Right lobe of liver (tissue), 6 donors: ENCODE data around the gene TESMIN. TPM values are rescaled to one million over a fixed set of nuclear protein-coding genes. Genes with fewer than 3 reads are reported as not detected.

ENCODE experiments used
- ATAC-seq, 4 donors: fragments of 200-7000 bp; cut with Tn5 transposase; one replicate each; pipeline ENCODE4 v1.9.1; 2020; ENCODE audit warnings: mild to moderate bottlenecking in 4 of 4, moderate library complexity in 4 of 4
- DNase-seq, 3 donors: peaks; one replicate each; pipeline ENCODE4 v3.0.0-alpha.2; 2020
- H3K27ac ChIP-seq, 3 donors: fragments of 200-600 bp; one replicate each; pipeline ENCODE4 v1.8.0; 2022
- H3K27me3 ChIP-seq, 2 donors: fragments of 200-600 bp; one replicate each; pipeline ENCODE4 v1.8.0; 2022
- H3K36me3 ChIP-seq, 4 donors: fragments of 200-600 bp; sonication (generic) in 1 of 4; one replicate each; pipeline versions ENCODE4 v1.5.1 to v1.8.0; 2017 to 2022; ENCODE audit warnings: control low read depth in 1 of 4
- H3K4me1 ChIP-seq, 4 donors: fragments of 200-600 bp; sonication (generic) in 1 of 4; one replicate each; pipeline versions ENCODE4 v1.5.1 to v1.8.0; 2017 to 2022; ENCODE audit warnings: control low read depth in 1 of 4
- H3K4me3 ChIP-seq, 3 donors: fragments of 200-600 bp; one replicate each; pipeline ENCODE4 v1.8.0; 2022
- H3K9me3 ChIP-seq, 4 donors: fragments of 200-600 bp; sonication (generic) in 1 of 4; one replicate each; pipeline versions ENCODE4 v1.5.1 to v1.8.0; 2017 to 2022; ENCODE audit warnings: control low read depth in 1 of 4
- CTCF ChIP-seq, 4 donors: fragments of 200-600 bp in 3 of 4; fragments of 450-650 bp in 1 of 4; IDR thresholded peaks; one replicate each; pipeline versions ENCODE4 v1.5.1 to v1.8.0; 2016 to 2022; ENCODE audit warnings: antibody characterized with exemption in 4 of 4, mild to moderate bottlenecking in 2 of 4
- POLR2A ChIP-seq: fragments of 450-650 bp; IDR thresholded peaks from one replicate; pipeline ENCODE4 v1.6.1; 2017; ENCODE audit warnings: antibody characterized with exemption, mild to moderate bottlenecking
- WGBS: methylation state at CpG from one replicate; pipeline ENCODE4 v1.1.6; 2018; ENCODE audit warnings: low coverage, low lambda C conversion rate; ENCODE audit not compliant: insufficient coverage; ENCODE audit errors: missing lambda C conversion rate; 5-methylcytosine and 5-hydroxymethylcytosine counted together
- intact Hi-C, 2 donors: fragments of 100-400 bp; cut with DNase I; formaldehyde crosslinking; loops; one replicate each; pipeline versions ENCODE4 v1.11.2 to v1.14.1; 2022
- total RNA-seq, 6 experiments: library from RNA; depleted of rRNA in 2 of 6; stranded (reverse); fragments of >200 nt in 2 of 6; fragmentation: NEBNext Ultra II Directional in 3 of 6; extraction: Animal tissue kit (Norgen Biotek cat#: 25700) in 3 of 6; gene quantifications; one replicate each; pipeline versions ENCODE4 v1.1.0 to v1.2.4, GENCODE V29; 2016 to 2023
- donor health status: DM: no; HTN: yes; CAD: no.
- donor health status: DM: no; HTN: no; CAD: no.
- donor health status: DM: no; HTN: no; CAD: no.
- donor health status: DM: no; HTN: yes; CAD: no.
- donor health status: DM: no; HTN: yes; CAD: no.

The TESMIN gene
- total RNA-seq, 6 experiments from 2014 or later, result 0.42 to 1.4 (median 0.80) TPM

GRCh38 chr11:68762481-68762880 lies 11.2 kb upstream of the TESMIN start:
- Histone ChIP-seq H3K27ac (no peak overlapping the region), H3K4me3 (no peak overlapping the region), H3K4me1 (no peaks in the 10 kb centered on the region), H3K36me3 (peaks cover 0 to 94% (median 46%) of the 10 kb centered on the region in 4 donors), H3K27me3 (no peaks in the 10 kb centered on the region), H3K9me3 (no peaks in the 10 kb centered on the region)
- ATAC-seq (no peak), DNase-seq (no peak)
- no peak for TF ChIP-seq POLR2A
- TF ChIP-seq CTCF (IDR thresholded peaks at IDR 0.05), result no peak
- WGBS, result 94% methylated on average over 6 of the region's 15 CpGs
- intact Hi-C loops, result no loop called here

DNA sequence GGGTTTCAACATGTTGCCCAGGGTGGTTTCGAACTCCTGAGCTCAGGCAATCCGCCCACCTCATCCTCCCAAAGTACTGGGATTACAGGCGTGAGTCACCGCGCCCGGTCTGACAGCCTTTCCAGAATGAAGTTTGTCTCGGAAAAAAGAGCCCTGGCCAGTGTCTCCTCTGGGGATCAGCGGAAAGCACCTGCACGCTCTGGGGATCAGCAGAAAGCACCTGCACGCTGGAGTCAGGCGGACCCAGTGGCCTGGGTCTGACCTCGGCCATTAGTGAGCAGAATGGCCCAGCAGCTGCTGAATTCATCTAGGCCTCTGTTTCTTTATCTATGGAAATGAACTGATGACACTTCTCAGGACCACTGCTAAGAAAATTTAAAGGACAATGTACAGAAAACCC lies 10.5 kb upstream of the TESMIN start:
- DNase-seq (no peak), ATAC-seq (no peak)
- Histone ChIP-seq H3K4me3 (no peak overlapping the region), H3K4me1 (no peaks in the 10 kb centered on the region), H3K36me3 (peaks cover 0 to 94% (median 51%) of the 10 kb centered on the region in 4 donors), H3K27ac (no peak overlapping the region), H3K9me3 (no peaks in the 10 kb centered on the region), H3K27me3 (no peaks in the 10 kb centered on the region)
- TF ChIP-seq CTCF (IDR thresholded peaks at IDR 0.05), result no peak
- no peak for TF ChIP-seq POLR2A
- intact Hi-C loops, result no loop called here
- 100% methylated on average over 6 of the region's 12 CpGs for WGBS

GRCh38 chr11:68759991-68760390 lies 8.7 kb upstream of the TESMIN start:
- ATAC-seq (no peak), DNase-seq (no peak)
- TF ChIP-seq CTCF (IDR thresholded peaks at IDR 0.05), result no peak
- TF ChIP-seq POLR2A, result no peak
- Histone ChIP-seq H3K27me3 (no peaks in the 10 kb centered on the region), H3K36me3 (peaks cover 0 to 88% (median 53%) of the 10 kb centered on the region in 4 donors), H3K4me3 (no peak overlapping the region), H3K27ac (no peak overlapping the region), H3K9me3 (no peaks in the 10 kb centered on the region), H3K4me1 (no peaks in the 10 kb centered on the region)
- intact Hi-C loops, result no loop called here
- 67% methylated on average over 3 of the region's 15 CpGs for WGBS

DNA sequence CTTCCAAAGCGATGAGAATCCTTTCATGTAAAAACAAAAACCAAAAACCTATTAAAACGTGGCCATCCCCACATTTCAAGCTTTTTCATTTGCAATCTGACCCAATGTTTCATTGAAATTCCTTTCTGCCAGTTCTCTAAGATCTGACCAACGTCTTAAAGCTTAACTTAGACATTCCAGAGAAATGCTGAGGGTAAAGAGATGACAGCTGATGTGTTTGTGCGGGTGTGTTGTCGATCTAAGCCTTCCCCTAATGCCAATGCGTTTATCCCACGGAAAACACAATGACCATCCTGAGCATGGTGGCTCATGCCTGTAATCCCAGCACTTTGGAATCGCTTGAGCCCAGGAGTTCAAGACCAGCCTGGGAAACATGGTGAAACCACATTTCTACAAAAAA lies 6.4 kb upstream of the TESMIN start:
- Histone ChIP-seq H3K4me1 (no peaks in the 10 kb centered on the region), H3K9me3 (no peaks in the 10 kb centered on the region), H3K27ac (no peak overlapping the region), H3K27me3 (no peaks in the 10 kb centered on the region), H3K4me3 (no peak overlapping the region), H3K36me3 (peaks cover 0 to 67% (median 51%) of the 10 kb centered on the region in 4 donors)
- intact Hi-C loops, result no loop called here
- 85% methylated on average over 8 of the region's 8 CpGs for WGBS
- ATAC-seq (no peak), DNase-seq (no peak)
- TF ChIP-seq CTCF (IDR thresholded peaks at IDR 0.05) (no peak), POLR2A (no peak)
